ENCODE results near the gene PACRG.

DNA sequence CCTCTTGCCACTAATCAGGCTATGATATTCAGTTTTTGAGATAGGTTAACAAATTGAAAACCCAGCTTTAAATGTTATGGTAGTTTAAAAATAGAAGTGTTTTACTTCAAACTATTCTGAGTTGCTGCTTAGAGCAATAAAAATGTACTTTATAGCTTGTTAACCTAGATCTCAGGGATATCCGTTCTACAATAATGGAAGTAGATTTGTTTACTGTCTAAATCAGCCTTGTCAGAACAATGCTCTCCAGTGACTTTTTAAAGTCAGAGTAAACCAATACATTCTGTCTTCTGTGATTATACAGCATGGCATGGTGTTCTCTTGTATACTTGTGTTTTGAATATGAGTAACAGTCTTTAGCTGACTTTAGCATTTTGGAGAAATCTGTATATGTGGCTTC, 161.5 kb downstream of the PACRG start:
- TF ChIP-seq, protein P1, sequence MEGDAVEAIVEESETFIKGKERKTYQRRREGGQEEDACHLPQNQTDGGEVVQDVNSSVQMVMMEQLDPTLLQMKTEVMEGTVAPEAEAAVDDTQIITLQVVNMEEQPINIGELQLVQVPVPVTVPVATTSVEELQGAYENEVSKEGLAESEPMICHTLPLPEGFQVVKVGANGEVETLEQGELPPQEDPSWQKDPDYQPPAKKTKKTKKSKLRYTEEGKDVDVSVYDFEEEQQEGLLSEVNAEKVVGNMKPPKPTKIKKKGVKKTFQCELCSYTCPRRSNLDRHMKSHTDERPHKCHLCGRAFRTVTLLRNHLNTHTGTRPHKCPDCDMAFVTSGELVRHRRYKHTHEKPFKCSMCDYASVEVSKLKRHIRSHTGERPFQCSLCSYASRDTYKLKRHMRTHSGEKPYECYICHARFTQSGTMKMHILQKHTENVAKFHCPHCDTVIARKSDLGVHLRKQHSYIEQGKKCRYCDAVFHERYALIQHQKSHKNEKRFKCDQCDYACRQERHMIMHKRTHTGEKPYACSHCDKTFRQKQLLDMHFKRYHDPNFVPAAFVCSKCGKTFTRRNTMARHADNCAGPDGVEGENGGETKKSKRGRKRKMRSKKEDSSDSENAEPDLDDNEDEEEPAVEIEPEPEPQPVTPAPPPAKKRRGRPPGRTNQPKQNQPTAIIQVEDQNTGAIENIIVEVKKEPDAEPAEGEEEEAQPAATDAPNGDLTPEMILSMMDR (IDR thresholded peaks at IDR 0.05): no peak
- no peak for TF ChIP-seq POLR2A (IDR thresholded peaks at IDR 0.05)
- peak; percentile 49 for TF ChIP-seq POLR2AphosphoS5 (IDR thresholded peaks at IDR 0.05)

Measured in prostate gland (tissue), 2 donors.